Testis (tissue), 3 donors: Measurements from ENCODE around the gene HMG20B. TPM values are rescaled to one million over a fixed set of nuclear protein-coding genes. Genes with fewer than 3 reads are reported as not detected.

Experiments used
- DNase-seq: peaks from one replicate; pipeline ENCODE4 v3.0.0-alpha.2; 2019
- H3K27ac ChIP-seq, 2 donors: fragments of 200-600 bp; sonication (generic); one replicate each; pipeline ENCODE4 v1.5.1; 2019
- H3K27me3 ChIP-seq: fragments of 200-600 bp; sonication (generic); one replicate; pipeline ENCODE4 v1.5.1; 2019
- H3K36me3 ChIP-seq: fragments of 200-600 bp; sonication (generic); one replicate; pipeline ENCODE4 v1.5.1; 2017; ENCODE audit warnings: low read depth; ENCODE audit errors: missing control alignments
- H3K4me1 ChIP-seq: fragments of 200-600 bp; sonication (generic); one replicate; pipeline ENCODE4 v1.5.1; 2019
- H3K4me3 ChIP-seq, 2 donors: fragments of 200-600 bp; sonication (generic); one replicate each; pipeline ENCODE4 v1.5.1; 2017 to 2019
- H3K9me3 ChIP-seq: fragments of 200-600 bp; sonication (generic); one replicate; pipeline ENCODE4 v1.5.1; 2017
- POLR2A ChIP-seq: fragments of 450-650 bp; IDR thresholded peaks from one replicate; pipeline ENCODE4 v1.6.1; 2017; ENCODE audit warnings: antibody characterized with exemption, mild to moderate bottlenecking, moderate library complexity
- WGBS, 2 donors: methylation state at CpG; one replicate each; pipeline ENCODE4 v1.1.5; 2018; 5-methylcytosine and 5-hydroxymethylcytosine counted together
- intact Hi-C: fragments of 100-400 bp; cut with DNase I; formaldehyde crosslinking; loops from one replicate; pipeline ENCODE4 v1.15.1; 2023; ENCODE audit warnings: low total_unique reads
- polyA plus RNA-seq: library from polyadenylated mRNA; stranded (reverse); fragments of 350-450 nt; fragmentation: Illumina TruSeq; extraction: RNeasy Lipid Tissue Mini Kit (QIAGEN cat#74804); gene quantifications from one replicate; pipeline ENCODE4 v1.2.3, GENCODE V29; 2014; ENCODE audit warnings: low read depth, low replicate concordance; ENCODE audit not compliant: insufficient read depth
- small RNA-seq, 2 donors: library from RNA; depleted of rRNA; stranded (forward); fragments of <200 nt; gene quantifications; one replicate each; pipeline ENCODE3, GENCODE V24; 2016
- total RNA-seq, 2 donors: library from RNA; depleted of rRNA; stranded (reverse); fragments of >200 nt; gene quantifications; one replicate each; pipeline ENCODE4 v1.2.3, GENCODE V29; 2016
- TF ChIP-seq, protein P1 (sequence below), 3 experiments: fragments of 450-650 bp in 2 of 3; fragments of 200-600 bp in 1 of 3; sonication (generic) in 1 of 3; IDR thresholded peaks; one replicate each; pipeline ENCODE4 v1.5.1; 2016 to 2019; ENCODE audit warnings: antibody characterized with exemption in 3 of 3, mild to moderate bottlenecking in 2 of 3, moderate library complexity in 1 of 3

HMG20B gene
- total and polyA plus RNA-seq, 3 donors from 2014 or later: 66.2 to 129 (median 108) TPM

- Histone ChIP-seq H3K9me3 (no peaks in the 10 kb centered on the region), H3K4me1 (peaks cover 18% of the 10 kb centered on the region), H3K27me3 (no peaks in the 10 kb centered on the region), H3K36me3 (no peaks in the 10 kb centered on the region), H3K27ac (no peak overlapping the region), H3K4me3 (no peak overlapping the region)
- 90 to 95% methylated on average over 20 to 34 of the region's 34 CpGs for WGBS, 2 donors
- no peak for TF ChIP-seq POLR2A
- no peak for DNase-seq
- intact Hi-C loops: no loop called here
These were observed 51.0 kb downstream of the HMG20B start for GRCh38 chr19:3623716-3624115.

- no peaks in the 10 kb centered on the region for H3K36me3 ChIP-seq
- H3K4me3 ChIP-seq: peak overlapping the region; percentile 93 to 96
- intact Hi-C loops: no loop called here
- no peak for DNase-seq
- no peaks in the 10 kb centered on the region for H3K9me3 ChIP-seq
- 2% methylated on average over 19 to 21 of the region's 21 CpGs for WGBS, 2 donors
- H3K4me1 ChIP-seq: peaks cover 18% of the 10 kb centered on the region
- H3K27me3 ChIP-seq: no peaks in the 10 kb centered on the region
- peak overlapping the region; percentile 85 to 97 for H3K27ac ChIP-seq
- no peak for TF ChIP-seq POLR2A
- TF ChIP-seq, protein P1, sequence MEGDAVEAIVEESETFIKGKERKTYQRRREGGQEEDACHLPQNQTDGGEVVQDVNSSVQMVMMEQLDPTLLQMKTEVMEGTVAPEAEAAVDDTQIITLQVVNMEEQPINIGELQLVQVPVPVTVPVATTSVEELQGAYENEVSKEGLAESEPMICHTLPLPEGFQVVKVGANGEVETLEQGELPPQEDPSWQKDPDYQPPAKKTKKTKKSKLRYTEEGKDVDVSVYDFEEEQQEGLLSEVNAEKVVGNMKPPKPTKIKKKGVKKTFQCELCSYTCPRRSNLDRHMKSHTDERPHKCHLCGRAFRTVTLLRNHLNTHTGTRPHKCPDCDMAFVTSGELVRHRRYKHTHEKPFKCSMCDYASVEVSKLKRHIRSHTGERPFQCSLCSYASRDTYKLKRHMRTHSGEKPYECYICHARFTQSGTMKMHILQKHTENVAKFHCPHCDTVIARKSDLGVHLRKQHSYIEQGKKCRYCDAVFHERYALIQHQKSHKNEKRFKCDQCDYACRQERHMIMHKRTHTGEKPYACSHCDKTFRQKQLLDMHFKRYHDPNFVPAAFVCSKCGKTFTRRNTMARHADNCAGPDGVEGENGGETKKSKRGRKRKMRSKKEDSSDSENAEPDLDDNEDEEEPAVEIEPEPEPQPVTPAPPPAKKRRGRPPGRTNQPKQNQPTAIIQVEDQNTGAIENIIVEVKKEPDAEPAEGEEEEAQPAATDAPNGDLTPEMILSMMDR (IDR thresholded peaks at IDR 0.05): no peak
These were observed 53.3 kb downstream of the HMG20B start for GRCh38 chr19:3625996-3626472.

DNA sequence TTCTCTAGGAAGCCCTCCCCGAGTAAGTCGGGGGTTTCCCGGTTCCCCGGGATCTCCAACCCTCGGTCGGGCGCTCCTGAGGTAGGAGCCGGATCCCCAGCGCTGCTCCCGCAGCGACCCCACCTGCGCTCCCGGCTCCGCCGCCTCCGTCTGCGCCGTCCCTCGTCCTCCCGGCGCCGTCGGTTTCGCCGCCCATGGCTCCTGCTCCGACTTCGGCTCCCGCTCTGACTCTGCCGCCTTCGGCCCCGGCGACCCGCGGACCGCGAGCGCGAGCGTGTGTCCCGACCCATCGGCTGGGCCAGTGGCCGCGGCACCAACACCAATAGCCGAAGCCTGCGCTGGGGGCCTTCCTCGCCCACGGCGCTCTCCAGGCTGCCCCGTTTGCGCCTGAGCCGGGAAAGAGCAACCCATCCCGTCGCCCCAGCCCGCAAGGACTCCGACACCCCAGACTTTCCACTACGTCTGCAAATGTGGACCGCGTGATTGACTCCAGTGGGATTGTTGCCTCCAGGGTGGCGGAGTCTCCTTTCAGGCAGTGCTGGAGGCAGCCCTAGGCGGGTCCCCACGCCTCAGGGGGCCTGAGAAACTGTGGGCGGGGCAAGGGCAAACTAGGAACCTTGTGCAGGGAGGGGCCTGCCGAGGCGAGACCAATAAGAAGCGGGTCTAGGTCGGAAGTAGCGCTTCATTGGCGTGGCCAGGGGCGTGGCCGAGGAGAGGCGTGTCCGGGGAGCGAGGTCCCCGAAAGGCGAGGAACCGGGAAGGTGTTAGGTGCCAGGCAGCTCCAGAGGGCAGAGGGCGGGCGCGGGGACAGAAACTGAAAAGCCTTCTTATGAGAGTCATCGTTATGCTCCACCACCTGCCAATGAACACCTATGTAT lies 54.0 kb downstream of the HMG20B start, which contains the start of gene CACTIN:
TSS of gene CACTIN (minus strand) at position 318 of the 878 bp plus-strand sequence. CDS start at position 290, 28 bp downstream.
- Histone ChIP-seq H3K4me1 (peaks cover 18% of the 10 kb centered on the region), H3K27ac (peak within 1 kb of the TSS; percentile 85 to 97), H3K4me3 (peak within 1 kb of the TSS; percentile 93 to 96), H3K36me3 (no peaks in the 10 kb centered on the region), H3K9me3 (no peaks in the 10 kb centered on the region), H3K27me3 (no peaks in the 10 kb centered on the region)
- TF ChIP-seq, protein P1 (IDR thresholded peaks at IDR 0.05): peak in 2 of 3 experiments; percentile 33 to 45
- peak; percentile 6 for TF ChIP-seq POLR2A
- DNase-seq: peak; percentile 99
- WGBS, 2 donors: 0% methylated on average over 51 to 70 of the region's 80 CpGs
- intact Hi-C loops: no loop called here

GRCh38 chr19:3627351-3627723 lies 54.6 kb downstream of the HMG20B start:
- H3K27me3 ChIP-seq: no peaks in the 10 kb centered on the region
- no peak for DNase-seq
- peaks cover 18% of the 10 kb centered on the region for H3K4me1 ChIP-seq
- TF ChIP-seq, protein P1 (IDR thresholded peaks at IDR 0.05): no peak
- TF ChIP-seq POLR2A: no peak
- H3K9me3 ChIP-seq: no peaks in the 10 kb centered on the region
- H3K36me3 ChIP-seq: no peaks in the 10 kb centered on the region
- intact Hi-C loops: no loop called here
- no peak overlapping the region for H3K4me3 ChIP-seq
- WGBS, 2 donors: 37 to 49% methylated on average over 7 of the region's 7 CpGs
- no peak overlapping the region for H3K27ac ChIP-seq

Small RNA genes lying within 50 kb of the gene (small RNA-seq; reads per million reads assigned to genes)
- 0 reads per million in 2 donors for gene AC005786.1

Other genes with a start within 250 kb of the HMG20B start
- gene NFIC, start 206.4 kb upstream of the HMG20B start, total RNA-seq: 100 to 1,000 TPM; 113 to 127 TPM
- gene NFIC, start 206.4 kb upstream of the HMG20B start, polyA plus RNA-seq: 56.5 TPM
- 1 to 10 TPM; 1.3 to 3.1 TPM for gene SMIM24, start 92.4 kb upstream of the HMG20B start, total RNA-seq
- gene SMIM24, start 92.4 kb upstream of the HMG20B start, polyA plus RNA-seq: 10.1 TPM
- gene SMIM44, start 89.5 kb upstream of the HMG20B start, total RNA-seq: not detected
- not detected for gene SMIM44, start 89.5 kb upstream of the HMG20B start, polyA plus RNA-seq
- 10 to 100 TPM; 23.5 to 29.1 TPM for gene DOHH, start 72.3 kb upstream of the HMG20B start, total RNA-seq
- 10.7 TPM for gene DOHH, start 72.3 kb upstream of the HMG20B start, polyA plus RNA-seq
- gene FZR1, start 66.6 kb upstream of the HMG20B start, total RNA-seq: 10 to 100 TPM; 91.2 to 95.1 TPM
- 123 TPM for gene FZR1, start 66.6 kb upstream of the HMG20B start, polyA plus RNA-seq
- gene TEKTIP1, start 33.8 kb upstream of the HMG20B start, total RNA-seq: 10 to 100 TPM; 35.8 to 55.9 TPM
- gene TEKTIP1, start 33.8 kb upstream of the HMG20B start, polyA plus RNA-seq: 68.2 TPM
- gene MFSD12, start 15.4 kb upstream of the HMG20B start, total RNA-seq: 10 to 100 TPM; 83.9 to 95.1 TPM
- gene MFSD12, start 15.4 kb upstream of the HMG20B start, polyA plus RNA-seq: 32.8 TPM
- gene GIPC3, start 12.5 kb downstream of the HMG20B start, total RNA-seq: under 1 TPM; 0.50 to 0.87 TPM
- 1.5 TPM for gene GIPC3, start 12.5 kb downstream of the HMG20B start, polyA plus RNA-seq
- gene TBXA2R, start 33.9 kb downstream of the HMG20B start, total RNA-seq: 1 to 10 TPM; 1.3 to 3.2 TPM
- gene TBXA2R, start 33.9 kb downstream of the HMG20B start, polyA plus RNA-seq: 1.8 TPM
- gene CACTIN, start 53.8 kb downstream of the HMG20B start, total RNA-seq: 10 to 100 TPM; 52.8 to 57.5 TPM
- 26.9 TPM for gene CACTIN, start 53.8 kb downstream of the HMG20B start, polyA plus RNA-seq
- 10 to 100 TPM; 80.2 to 87.0 TPM for gene PIP5K1C, start 127.5 kb downstream of the HMG20B start, total RNA-seq
- 99.1 TPM for gene PIP5K1C, start 127.5 kb downstream of the HMG20B start, polyA plus RNA-seq
- gene TJP3, start 135.4 kb downstream of the HMG20B start, total RNA-seq: 10 to 100 TPM; 37.2 to 81.1 TPM
- gene TJP3, start 135.4 kb downstream of the HMG20B start, polyA plus RNA-seq: 125 TPM
- gene APBA3, start 188.7 kb downstream of the HMG20B start, total RNA-seq: 10 to 100 TPM; 34.4 to 48.3 TPM
- 12.0 TPM for gene APBA3, start 188.7 kb downstream of the HMG20B start, polyA plus RNA-seq
- gene MRPL54, start 189.7 kb downstream of the HMG20B start, total RNA-seq: 10 to 100 TPM; 42.4 to 57.4 TPM
- gene MRPL54, start 189.7 kb downstream of the HMG20B start, polyA plus RNA-seq: 96.4 TPM
- under 1 TPM in 1 of 2 donors, not detected in 1; 0.24 TPM for gene RAX2, start 199.3 kb downstream of the HMG20B start, total RNA-seq
- gene RAX2, start 199.3 kb downstream of the HMG20B start, polyA plus RNA-seq: not detected
- gene MATK, start 213.4 kb downstream of the HMG20B start, total RNA-seq: 10 to 100 TPM; 10.1 TPM
- 6.0 TPM for gene MATK, start 213.4 kb downstream of the HMG20B start, polyA plus RNA-seq